ENCODE data around the gene HS6ST3. TPM values are rescaled to one million over a fixed set of nuclear protein-coding genes. Genes with fewer than 3 reads are reported as not detected.

Gene HS6ST3
- total and polyA plus RNA-seq, 8 donors: 0.03 to 0.15 (median 0.10) TPM

DNA sequence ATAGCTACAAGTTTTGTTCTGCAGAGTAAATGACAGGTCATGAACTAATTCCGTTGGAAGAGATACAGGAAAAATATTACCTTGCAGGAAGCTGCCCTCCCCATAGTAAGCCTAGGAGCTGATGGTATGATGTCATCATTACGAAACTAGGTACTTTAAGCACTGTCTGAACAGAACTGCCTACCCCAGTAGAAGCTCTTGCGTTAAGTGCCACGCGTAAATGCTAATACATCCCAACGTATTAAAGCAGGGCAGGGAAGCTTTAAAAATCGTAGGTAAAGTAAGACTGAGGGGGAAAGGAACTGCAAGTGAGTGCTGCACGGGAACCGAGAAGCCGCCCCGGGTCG lies 37.3 kb upstream of the HS6ST3 start:
- peak; percentile 56 for ATAC-seq
- H3K4me3 ChIP-seq: peak overlapping the region; percentile 75 to 91
- peaks cover 0 to 5% of the 10 kb centered on the region in 2 donors for H3K4me1 ChIP-seq
- H3K27ac ChIP-seq: peak overlapping the region in 1 of 2 donors; percentile 83
- H3K9me3 ChIP-seq: no peaks in the 10 kb centered on the region
- peak in 2 of 4 donors; percentile 19 to 40 for DNase-seq
- no peaks in the 10 kb centered on the region for H3K36me3 ChIP-seq
- H3K27me3 ChIP-seq: no peaks in the 10 kb centered on the region
- TF ChIP-seq, protein P1, sequence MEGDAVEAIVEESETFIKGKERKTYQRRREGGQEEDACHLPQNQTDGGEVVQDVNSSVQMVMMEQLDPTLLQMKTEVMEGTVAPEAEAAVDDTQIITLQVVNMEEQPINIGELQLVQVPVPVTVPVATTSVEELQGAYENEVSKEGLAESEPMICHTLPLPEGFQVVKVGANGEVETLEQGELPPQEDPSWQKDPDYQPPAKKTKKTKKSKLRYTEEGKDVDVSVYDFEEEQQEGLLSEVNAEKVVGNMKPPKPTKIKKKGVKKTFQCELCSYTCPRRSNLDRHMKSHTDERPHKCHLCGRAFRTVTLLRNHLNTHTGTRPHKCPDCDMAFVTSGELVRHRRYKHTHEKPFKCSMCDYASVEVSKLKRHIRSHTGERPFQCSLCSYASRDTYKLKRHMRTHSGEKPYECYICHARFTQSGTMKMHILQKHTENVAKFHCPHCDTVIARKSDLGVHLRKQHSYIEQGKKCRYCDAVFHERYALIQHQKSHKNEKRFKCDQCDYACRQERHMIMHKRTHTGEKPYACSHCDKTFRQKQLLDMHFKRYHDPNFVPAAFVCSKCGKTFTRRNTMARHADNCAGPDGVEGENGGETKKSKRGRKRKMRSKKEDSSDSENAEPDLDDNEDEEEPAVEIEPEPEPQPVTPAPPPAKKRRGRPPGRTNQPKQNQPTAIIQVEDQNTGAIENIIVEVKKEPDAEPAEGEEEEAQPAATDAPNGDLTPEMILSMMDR (IDR thresholded peaks at IDR 0.05): no peak
- intact Hi-C loops (cut with DNase I): no loop called here

DNA sequence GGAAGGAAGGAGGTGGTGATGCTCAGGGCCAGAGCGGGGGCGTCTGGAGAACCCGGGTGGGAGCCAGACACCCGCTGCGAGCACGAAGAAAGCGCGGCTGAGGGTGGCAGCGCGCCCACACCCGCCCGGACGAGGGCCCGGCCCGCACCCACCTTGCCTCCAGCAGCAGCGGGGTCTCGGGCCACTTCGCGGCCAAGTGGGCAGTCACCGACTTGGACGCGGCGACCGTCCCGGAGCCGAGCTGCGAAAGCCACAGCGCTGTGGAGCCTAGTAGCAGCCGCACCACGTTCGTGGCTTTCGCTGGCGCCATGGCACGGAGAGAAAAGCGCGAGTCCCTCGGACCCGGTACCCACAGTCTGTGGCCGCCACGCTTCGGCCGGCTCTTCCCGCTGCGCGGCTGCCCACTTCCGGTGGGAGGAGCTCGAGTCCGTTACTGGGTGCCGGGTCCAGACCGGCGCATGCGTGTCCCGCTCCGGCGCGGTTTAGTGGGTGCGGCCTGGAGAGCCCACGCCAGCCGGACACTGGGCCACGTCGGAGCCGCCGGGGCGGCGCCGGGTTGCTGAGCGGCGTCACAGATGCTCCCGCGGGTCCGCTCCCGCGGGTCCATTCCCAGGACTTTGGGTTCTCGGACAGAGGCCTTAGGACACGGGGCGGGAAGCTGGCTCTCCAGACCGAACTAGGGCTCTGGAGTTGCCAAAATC lies 36.8 kb upstream of the HS6ST3 start, which contains the start of gene UGGT2:
Gene UGGT2 (minus strand): TSS at position 399 of the 701 bp plus-strand sequence. CDS start 89 bp downstream, at position 310.
- Histone ChIP-seq H3K9me3 (no peaks in the 10 kb centered on the region), H3K4me3 (peak within 1 kb of the TSS; percentile 75 to 91), H3K27ac (peak within 1 kb of the TSS; percentile 82 to 83), H3K36me3 (no peaks in the 10 kb centered on the region), H3K4me1 (peaks cover 0 to 5% of the 10 kb centered on the region in 2 donors), H3K27me3 (no peaks in the 10 kb centered on the region)
- intact Hi-C loops (cut with DNase I): no loop called here
- peak; percentile 100 for ATAC-seq
- TF ChIP-seq, protein P1 (IDR thresholded peaks at IDR 0.05): no peak
- DNase-seq: peak; percentile 90 to 98 (median 96)

DNA sequence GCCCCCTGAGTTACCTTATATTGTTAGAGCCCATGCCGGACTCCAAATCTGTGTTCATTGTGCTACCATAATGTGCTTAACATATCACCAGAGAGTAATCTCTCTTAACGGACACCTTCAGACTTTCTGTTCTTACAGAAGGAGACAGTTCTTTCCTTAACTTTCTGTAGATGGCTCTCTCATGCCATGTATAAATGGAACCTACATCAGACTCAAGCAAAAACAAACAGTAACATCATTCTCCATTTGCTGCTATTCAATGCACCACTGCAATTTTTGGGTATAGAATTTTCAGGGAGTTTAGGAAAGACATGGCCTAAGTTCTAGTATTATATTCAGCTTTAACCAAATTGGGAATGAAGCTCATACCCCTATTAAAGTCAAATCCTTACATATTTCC lies 24.1 kb upstream of the HS6ST3 start:
- no peaks in the 10 kb centered on the region for H3K9me3 ChIP-seq
- ATAC-seq (no peak), DNase-seq (no peak)
- intact Hi-C loops (cut with DNase I): no loop called here
- H3K4me3 ChIP-seq: no peak overlapping the region
- peaks cover 0 to 6% of the 10 kb centered on the region in 2 donors for H3K27me3 ChIP-seq
- no peaks in the 10 kb centered on the region for H3K4me1 ChIP-seq
- no peaks in the 10 kb centered on the region for H3K36me3 ChIP-seq
- TF ChIP-seq, protein P1 (IDR thresholded peaks at IDR 0.05): no peak
- no peak overlapping the region for H3K27ac ChIP-seq

DNA sequence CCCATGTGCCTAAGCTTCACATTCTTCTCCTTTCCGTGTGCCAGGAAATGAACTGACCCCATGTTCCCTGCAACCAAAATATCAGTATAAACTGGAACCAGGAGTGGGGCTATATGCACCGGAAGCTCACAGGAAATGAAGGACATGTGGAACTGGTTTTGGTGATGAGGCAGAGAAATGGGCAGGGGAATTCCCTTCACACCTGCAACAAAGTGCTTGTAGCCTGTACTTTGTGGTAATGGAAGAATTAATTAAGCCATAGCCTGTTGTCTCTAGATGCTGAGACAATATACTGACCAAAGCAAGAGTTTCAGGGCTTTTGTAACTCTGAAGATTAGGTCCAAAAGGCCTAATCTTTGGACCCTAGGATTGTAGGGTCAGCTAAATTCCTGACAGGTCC lies 21.2 kb upstream of the HS6ST3 start:
- intact Hi-C loops (cut with DNase I): no loop called here
- no peaks in the 10 kb centered on the region for H3K9me3 ChIP-seq
- no peak for DNase-seq
- TF ChIP-seq, protein P1 (IDR thresholded peaks at IDR 0.05): no peak
- H3K4me1 ChIP-seq: no peaks in the 10 kb centered on the region
- no peak overlapping the region for H3K4me3 ChIP-seq
- H3K36me3 ChIP-seq: no peaks in the 10 kb centered on the region
- peaks cover 0 to 4% of the 10 kb centered on the region in 2 donors for H3K27me3 ChIP-seq
- no peak for ATAC-seq
- no peak overlapping the region for H3K27ac ChIP-seq

DNA sequence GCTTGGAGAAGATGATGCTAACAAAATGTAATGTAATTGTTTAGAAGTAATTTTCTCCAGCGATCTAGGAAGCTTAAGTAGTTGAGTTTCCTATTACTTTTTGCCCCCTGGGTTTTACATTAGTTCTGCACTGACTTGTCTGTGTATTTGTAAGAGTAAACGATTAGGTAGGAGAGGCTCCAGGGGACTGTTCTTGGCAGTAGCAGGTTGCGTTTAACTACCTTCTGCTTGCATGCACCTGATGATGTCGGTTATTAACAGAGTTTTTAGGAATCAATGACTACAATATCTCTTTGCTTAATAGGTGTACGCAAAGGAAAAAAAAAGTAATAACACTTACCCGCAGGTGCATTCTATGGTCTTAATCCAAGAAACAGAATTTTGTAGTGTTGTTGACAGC lies 18.4 kb upstream of the HS6ST3 start:
- TF ChIP-seq, protein P1 (IDR thresholded peaks at IDR 0.05): no peak
- Histone ChIP-seq H3K4me3 (no peak overlapping the region), H3K27me3 (peaks cover 0 to 4% of the 10 kb centered on the region in 2 donors), H3K36me3 (no peaks in the 10 kb centered on the region), H3K4me1 (no peaks in the 10 kb centered on the region), H3K27ac (no peak overlapping the region), H3K9me3 (no peaks in the 10 kb centered on the region)
- DNase-seq (no peak), ATAC-seq (no peak)
- intact Hi-C loops (cut with DNase I): no loop called here
